Upper lobe of right lung (tissue), 1 donor: ENCODE results near the gene NT5C2. TPM values are rescaled to one million over a fixed set of nuclear protein-coding genes. Genes with fewer than 3 reads are reported as not detected.

Source experiments
- ATAC-seq: fragments of 200-7000 bp; cut with Tn5 transposase; one replicate; pipeline ENCODE4 v1.9.1; 2020; ENCODE audit warnings: mild to moderate bottlenecking, moderate library complexity
- DNase-seq: peaks from one replicate; pipeline ENCODE4 v3.0.0-alpha.2; 2020
- H3K27ac ChIP-seq: fragments of 200-600 bp; one replicate; pipeline ENCODE4 v1.8.0; 2022
- H3K27me3 ChIP-seq: fragments of 200-600 bp; one replicate; pipeline ENCODE4 v1.8.0; 2022; ENCODE audit warnings: mild to moderate bottlenecking
- H3K36me3 ChIP-seq: fragments of 200-600 bp; one replicate; pipeline ENCODE4 v1.8.0; 2022
- H3K4me1 ChIP-seq: fragments of 200-600 bp; one replicate; pipeline ENCODE4 v1.8.0; 2022
- H3K4me3 ChIP-seq: fragments of 200-600 bp; one replicate; pipeline ENCODE4 v1.8.0; 2022; ENCODE audit warnings: mild to moderate bottlenecking
- H3K9me3 ChIP-seq: fragments of 200-600 bp; one replicate; pipeline ENCODE4 v1.8.0; 2022
- intact Hi-C: fragments of 100-400 bp; cut with DNase I; formaldehyde crosslinking; loops from one replicate; pipeline ENCODE4 v1.11.0; 2022
- total RNA-seq: library from RNA; stranded (reverse); fragmentation: NEBNext Ultra II Directional; extraction: Animal tissue kit (Norgen Biotek cat#: 25700); gene quantifications from one replicate; pipeline ENCODE4 v1.2.1, GENCODE V29; 2021
- TF ChIP-seq, protein P1 (sequence below): fragments of 200-600 bp; IDR thresholded peaks from one replicate; pipeline ENCODE4 v1.8.0; 2022; ENCODE audit warnings: antibody characterized with exemption
- donor health status: DM: no; HTN: yes; CAD: no; lungs with severe emphysema.

The NT5C2 gene
- total RNA-seq, 1 donor from 2014 or later = 92.7 TPM

DNA sequence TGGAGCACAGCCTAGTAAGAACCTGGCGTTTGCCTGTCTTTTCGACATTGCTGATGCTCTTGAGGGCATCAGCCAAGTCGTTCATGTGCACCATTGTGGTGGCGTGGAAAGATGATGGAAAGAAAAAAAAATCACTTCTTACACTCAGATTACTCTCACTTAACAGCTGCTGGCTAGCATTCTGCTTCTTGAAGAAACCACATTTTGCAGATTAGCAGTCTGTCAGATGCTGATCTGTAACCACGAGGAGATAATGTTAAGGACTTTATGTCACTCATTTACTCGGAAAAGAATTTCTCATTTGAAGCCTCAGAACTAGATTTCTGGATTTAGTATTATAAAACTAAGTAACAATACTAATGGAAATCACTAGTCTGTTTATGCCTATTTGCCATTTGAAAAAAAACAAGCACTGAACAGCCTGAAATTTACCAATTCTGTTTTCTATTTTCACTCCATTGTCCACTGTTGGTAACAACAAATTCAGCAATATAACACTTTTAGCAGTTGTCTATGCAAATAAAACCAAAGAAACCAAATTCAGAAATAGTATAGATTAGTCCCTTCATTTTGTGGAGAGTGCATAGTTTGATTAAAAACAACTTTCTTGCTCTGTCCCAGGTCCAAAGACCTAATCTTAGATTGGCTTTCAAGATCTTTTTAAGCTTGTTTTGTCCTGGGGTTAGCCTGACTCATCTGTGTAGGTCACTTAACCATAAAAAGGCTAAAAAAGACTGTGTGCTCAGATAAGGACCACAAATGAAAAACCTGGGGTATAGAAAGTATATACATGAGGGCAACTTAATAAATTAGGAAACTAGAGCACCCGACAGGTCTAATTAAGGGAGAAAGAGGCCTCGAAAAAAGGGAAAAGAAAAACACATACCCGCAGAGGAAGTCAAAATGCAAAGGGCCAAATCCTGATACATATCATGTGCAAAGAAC, 67.5 kb downstream of the NT5C2 start:
- no peaks in the 10 kb centered on the region for H3K9me3 ChIP-seq
- peaks cover 18% of the 10 kb centered on the region for H3K4me1 ChIP-seq
- ATAC-seq = no peak
- H3K4me3 ChIP-seq = no peak overlapping the region
- TF ChIP-seq, protein P1, sequence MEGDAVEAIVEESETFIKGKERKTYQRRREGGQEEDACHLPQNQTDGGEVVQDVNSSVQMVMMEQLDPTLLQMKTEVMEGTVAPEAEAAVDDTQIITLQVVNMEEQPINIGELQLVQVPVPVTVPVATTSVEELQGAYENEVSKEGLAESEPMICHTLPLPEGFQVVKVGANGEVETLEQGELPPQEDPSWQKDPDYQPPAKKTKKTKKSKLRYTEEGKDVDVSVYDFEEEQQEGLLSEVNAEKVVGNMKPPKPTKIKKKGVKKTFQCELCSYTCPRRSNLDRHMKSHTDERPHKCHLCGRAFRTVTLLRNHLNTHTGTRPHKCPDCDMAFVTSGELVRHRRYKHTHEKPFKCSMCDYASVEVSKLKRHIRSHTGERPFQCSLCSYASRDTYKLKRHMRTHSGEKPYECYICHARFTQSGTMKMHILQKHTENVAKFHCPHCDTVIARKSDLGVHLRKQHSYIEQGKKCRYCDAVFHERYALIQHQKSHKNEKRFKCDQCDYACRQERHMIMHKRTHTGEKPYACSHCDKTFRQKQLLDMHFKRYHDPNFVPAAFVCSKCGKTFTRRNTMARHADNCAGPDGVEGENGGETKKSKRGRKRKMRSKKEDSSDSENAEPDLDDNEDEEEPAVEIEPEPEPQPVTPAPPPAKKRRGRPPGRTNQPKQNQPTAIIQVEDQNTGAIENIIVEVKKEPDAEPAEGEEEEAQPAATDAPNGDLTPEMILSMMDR = no peak
- intact Hi-C loops = no loop called here
- DNase-seq = no peak
- H3K27me3 ChIP-seq = no peaks in the 10 kb centered on the region
- no peaks in the 10 kb centered on the region for H3K36me3 ChIP-seq
- H3K27ac ChIP-seq = peak overlapping the region; percentile 0

- H3K27ac ChIP-seq = no peak overlapping the region
- H3K4me3 ChIP-seq = no peak overlapping the region
- TF ChIP-seq, protein P1 = no peak
Measured at GRCh38 chr10:103124420-103125096, 68.5 kb downstream of the NT5C2 start.

GRCh38 chr10:103123282-103124024, 69.6 kb downstream of the NT5C2 start:
- DNase-seq (no peak), ATAC-seq (no peak)
- H3K9me3 ChIP-seq = no peaks in the 10 kb centered on the region
- no peaks in the 10 kb centered on the region for H3K36me3 ChIP-seq
- H3K4me3 ChIP-seq = no peak overlapping the region
- no peak overlapping the region for H3K27ac ChIP-seq
- TF ChIP-seq, protein P1 = no peak
- peaks cover 22% of the 10 kb centered on the region for H3K4me1 ChIP-seq
- intact Hi-C loops = no loop called here
- H3K27me3 ChIP-seq = no peaks in the 10 kb centered on the region

More at GRCh38 chr10:103124420-103125096, 68.5 kb downstream of the NT5C2 start:
- H3K27me3 ChIP-seq = no peaks in the 10 kb centered on the region
- H3K9me3 ChIP-seq = no peaks in the 10 kb centered on the region
- H3K4me1 ChIP-seq = peaks cover 22% of the 10 kb centered on the region
- DNase-seq = no peak
- intact Hi-C loops = no loop called here
- no peaks in the 10 kb centered on the region for H3K36me3 ChIP-seq
- no peak for ATAC-seq

DNA sequence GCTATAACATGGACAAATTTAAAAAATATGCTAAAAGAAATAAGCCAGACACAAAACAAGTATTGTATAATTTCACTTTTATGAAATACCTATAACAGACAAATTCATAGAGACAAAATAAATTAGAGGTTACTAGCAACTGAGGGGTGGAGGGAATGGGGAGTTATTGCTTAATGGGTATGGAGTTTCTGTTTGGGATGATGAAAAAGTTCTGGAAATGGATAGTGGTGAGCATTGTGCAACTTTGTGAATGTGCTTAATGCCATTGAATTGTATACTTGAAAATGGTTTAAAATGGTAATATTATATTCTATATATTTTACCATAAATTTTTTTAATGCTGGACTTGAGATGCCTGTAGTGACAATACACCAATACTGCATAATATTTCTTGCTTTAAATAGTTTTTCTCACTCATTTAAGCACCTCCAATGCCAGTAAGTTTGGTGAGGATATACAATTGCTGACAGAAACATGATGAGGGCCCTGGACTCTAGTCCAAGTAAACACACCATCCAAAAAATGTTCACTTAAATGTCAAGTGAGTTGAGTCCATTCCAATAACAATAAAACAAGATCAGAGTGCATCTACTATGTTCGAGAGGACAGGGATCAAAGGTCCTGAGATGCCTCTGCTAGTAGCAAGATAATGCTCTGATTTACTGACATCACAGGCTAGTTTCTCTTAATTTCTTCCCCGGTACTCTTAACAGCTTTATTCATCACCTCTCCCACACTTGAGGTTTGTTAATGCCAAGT, 71.9 kb downstream of the NT5C2 start:
- intact Hi-C loops = no loop called here
- ATAC-seq (no peak), DNase-seq (no peak)
- Histone ChIP-seq H3K9me3 (no peaks in the 10 kb centered on the region), H3K27me3 (no peaks in the 10 kb centered on the region), H3K4me3 (no peak overlapping the region), H3K36me3 (no peaks in the 10 kb centered on the region), H3K27ac (no peak overlapping the region), H3K4me1 (peaks cover 22% of the 10 kb centered on the region)
- TF ChIP-seq, protein P1 = no peak

- H3K4me3 ChIP-seq = no peak overlapping the region
- H3K9me3 ChIP-seq = no peaks in the 10 kb centered on the region
- H3K36me3 ChIP-seq = no peaks in the 10 kb centered on the region
- peaks cover 22% of the 10 kb centered on the region for H3K4me1 ChIP-seq
- H3K27me3 ChIP-seq = no peaks in the 10 kb centered on the region
- DNase-seq (no peak), ATAC-seq (no peak)
- no peak overlapping the region for H3K27ac ChIP-seq
- TF ChIP-seq, protein P1 = no peak
- intact Hi-C loops = no loop called here
Measured at GRCh38 chr10:103120546-103120945, 72.5 kb downstream of the NT5C2 start.
